WI38 (cell line): ENCODE data around the gene KRT9.
"Not testable (repeated sequence)": the region's sequence is repeated elsewhere in the genome, so short reads cannot be mapped to it uniquely, and the experiment has no call there.

Experiments used
- H3K4me3 ChIP-seq: 2 replicates; pipeline ENCODE4 v1.5.1; 2011; ENCODE audit warnings: low read depth, mild to moderate bottlenecking, control low read depth, low read length
- CTCF ChIP-seq: IDR thresholded peaks from 2 replicates; pipeline ENCODE4 v1.5.1; 2012; ENCODE audit warnings: low read depth, mild to moderate bottlenecking, control low read depth, low read length

The KRT9 gene

DNA sequence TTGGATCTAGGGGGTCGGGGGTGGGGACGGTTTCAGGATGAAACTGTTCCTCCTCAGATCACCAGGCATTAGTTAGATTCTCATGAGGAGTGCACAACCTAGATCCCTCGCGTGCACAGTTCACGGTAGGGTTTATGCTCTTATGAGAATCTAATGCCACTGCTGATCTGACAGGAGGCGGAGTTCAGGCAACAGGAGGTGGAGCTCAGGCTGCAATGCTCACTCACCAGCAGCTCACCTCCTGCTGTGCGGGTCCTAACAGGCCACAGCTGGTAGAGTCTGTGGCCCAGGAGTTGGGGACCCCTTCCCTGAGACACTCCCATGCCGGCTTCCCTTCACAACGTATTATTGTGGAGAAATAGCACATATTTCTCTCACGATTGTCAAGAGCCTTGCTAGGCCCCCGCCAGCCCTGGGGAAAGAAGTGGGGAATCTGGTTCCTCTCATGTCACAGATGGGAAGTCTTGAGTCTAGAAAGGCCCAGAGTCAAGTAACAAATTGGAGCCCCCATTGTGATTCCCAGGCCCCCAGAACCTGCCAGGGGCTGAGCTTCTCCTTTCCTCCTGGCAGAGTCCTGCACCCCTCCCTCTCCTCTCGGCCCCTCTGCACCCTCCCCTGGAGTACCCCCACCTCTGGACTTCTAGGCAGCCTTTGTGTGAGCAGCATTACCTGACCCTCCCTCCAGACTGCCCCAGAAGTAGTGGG lies 20.9 kb upstream of the KRT9 start:
- no peak overlapping the region for H3K4me3 ChIP-seq
- TF ChIP-seq CTCF, result no peak

- no peak for TF ChIP-seq CTCF
- H3K4me3 ChIP-seq, result no peak overlapping the region
Measured at GRCh38 chr17:41589301-41589700, 17.4 kb upstream of the KRT9 start.

GRCh38 chr17:41588126-41588810 lies 16.4 kb upstream of the KRT9 start:
- no peak for TF ChIP-seq CTCF
- no peak overlapping the region for H3K4me3 ChIP-seq

- H3K4me3 ChIP-seq, result no peak within 1 kb of the TSS
- no peak for TF ChIP-seq CTCF
Measured at GRCh38 chr17:41586863-41587495, 15.1 kb upstream of the KRT9 start, which contains the start of gene KRT14. Gene KRT14, minus strand, starts transcription at chr17:41586895. Its CDS starts 61 bp downstream, at chr17:41586834.

DNA sequence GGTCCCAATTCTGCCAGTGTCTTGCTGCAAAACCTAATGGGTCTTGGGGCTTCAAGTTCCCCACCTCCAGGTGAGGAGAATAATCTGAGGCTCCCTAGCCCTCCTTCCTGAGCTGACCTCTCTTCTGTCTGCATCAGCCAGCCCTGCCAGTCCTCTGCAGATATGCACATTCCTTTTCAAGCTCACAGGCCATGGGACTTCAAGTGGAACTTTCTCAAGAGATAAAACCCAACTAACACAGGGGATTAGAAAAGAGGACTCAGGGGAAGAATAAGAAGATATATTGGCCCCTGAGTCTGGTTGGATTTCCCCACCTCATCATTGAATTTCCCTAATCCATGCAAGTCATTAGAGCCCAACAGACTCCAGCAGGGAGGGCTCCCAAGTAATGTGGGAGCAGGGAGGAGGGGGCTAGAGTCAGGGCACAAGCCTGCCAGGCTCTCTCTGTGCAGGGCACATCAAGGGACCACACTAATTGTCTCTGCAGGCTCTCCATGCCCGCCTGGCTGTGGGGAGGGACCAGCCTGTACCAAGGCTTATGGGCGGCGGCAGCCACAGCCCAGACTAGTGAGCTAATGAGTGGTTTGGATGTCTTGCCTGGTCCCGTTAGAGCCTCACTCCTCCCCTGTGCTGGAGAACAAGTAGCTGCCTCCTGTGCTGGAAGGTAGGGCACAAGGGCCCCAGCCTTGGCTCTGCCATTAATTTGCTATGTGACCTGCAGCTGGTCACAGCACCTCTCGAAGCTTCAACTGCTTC lies 13.6 kb upstream of the KRT9 start:
- no peak overlapping the region for H3K4me3 ChIP-seq
- TF ChIP-seq CTCF, result no peak

GRCh38 chr17:41584331-41584927 lies 12.6 kb upstream of the KRT9 start:
- not testable (repeated sequence) for H3K4me3 ChIP-seq
